ENCODE measurements around the gene ARMH4. TPM values are rescaled to one million over a fixed set of nuclear protein-coding genes. Genes with fewer than 3 reads are reported as not detected.

ARMH4 gene
- total and polyA plus RNA-seq, 12 donors = 1.1 to 23.2 (median 9.0) TPM

DNA sequence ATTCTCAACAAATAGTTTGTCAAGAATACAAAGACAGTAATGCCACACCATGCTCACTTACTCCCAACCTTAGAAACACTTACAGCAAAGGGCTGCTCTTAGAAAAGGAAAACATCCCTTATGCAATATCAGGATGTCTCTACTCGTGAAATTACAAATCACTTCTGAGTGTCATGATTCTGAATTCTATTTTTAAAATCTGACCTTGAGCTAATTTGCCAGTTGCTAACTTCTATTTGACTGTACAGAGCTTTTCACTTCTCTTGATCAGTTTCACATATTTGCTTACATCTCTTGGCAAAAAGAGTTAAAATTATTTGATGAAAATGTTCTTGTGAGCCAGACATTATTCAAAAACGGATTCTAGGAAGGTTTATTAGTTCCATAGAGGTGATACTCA is 149.4 kb downstream of the ARMH4 start:
- TF ChIP-seq, protein P1, sequence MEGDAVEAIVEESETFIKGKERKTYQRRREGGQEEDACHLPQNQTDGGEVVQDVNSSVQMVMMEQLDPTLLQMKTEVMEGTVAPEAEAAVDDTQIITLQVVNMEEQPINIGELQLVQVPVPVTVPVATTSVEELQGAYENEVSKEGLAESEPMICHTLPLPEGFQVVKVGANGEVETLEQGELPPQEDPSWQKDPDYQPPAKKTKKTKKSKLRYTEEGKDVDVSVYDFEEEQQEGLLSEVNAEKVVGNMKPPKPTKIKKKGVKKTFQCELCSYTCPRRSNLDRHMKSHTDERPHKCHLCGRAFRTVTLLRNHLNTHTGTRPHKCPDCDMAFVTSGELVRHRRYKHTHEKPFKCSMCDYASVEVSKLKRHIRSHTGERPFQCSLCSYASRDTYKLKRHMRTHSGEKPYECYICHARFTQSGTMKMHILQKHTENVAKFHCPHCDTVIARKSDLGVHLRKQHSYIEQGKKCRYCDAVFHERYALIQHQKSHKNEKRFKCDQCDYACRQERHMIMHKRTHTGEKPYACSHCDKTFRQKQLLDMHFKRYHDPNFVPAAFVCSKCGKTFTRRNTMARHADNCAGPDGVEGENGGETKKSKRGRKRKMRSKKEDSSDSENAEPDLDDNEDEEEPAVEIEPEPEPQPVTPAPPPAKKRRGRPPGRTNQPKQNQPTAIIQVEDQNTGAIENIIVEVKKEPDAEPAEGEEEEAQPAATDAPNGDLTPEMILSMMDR (IDR thresholded peaks at IDR 0.05) = no peak
- no peak for TF ChIP-seq POLR2A (IDR thresholded peaks at IDR 0.05)
- no peak for DNase-seq
- H3K27ac ChIP-seq = no peak overlapping the region
- no peak overlapping the region for H3K4me3 ChIP-seq
- H3K9me3 ChIP-seq (replicated peaks in 1 of 3) = no peaks in the 10 kb centered on the region
- H3K36me3 ChIP-seq (replicated peaks in 1 of 2) = no peaks in the 10 kb centered on the region
- intact Hi-C loops (cut with DNase I) = no loop called here
- H3K4me1 ChIP-seq (replicated peaks in 1 of 2) = peaks cover 0 to 5% of the 10 kb centered on the region in 2 donors
- 28 to 38% (median 37%) methylated on average over 2 of the region's 2 CpGs for WGBS, 4 donors
- H3K27me3 ChIP-seq = no peaks in the 10 kb centered on the region

DNA sequence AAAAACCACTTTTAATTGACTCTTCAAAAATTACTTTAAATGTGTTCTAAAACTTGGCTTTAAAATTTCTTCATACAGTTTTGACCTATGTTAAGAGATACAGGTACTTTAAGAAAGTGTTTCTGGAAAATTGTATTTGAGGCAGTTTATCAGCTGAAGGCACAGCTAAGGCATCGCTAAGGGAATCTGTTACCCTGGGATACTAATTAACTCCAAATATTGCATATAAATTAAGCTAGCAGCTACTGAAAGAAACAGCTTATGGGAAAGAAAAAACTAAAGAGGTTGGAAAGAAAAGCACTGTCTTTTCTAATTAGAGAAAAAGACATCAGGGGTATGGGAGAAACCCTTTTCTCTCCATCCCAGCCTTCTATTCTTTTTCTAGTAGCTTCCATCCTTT is 152.0 kb downstream of the ARMH4 start:
- intact Hi-C loops (cut with DNase I) = no loop called here
- no peak for TF ChIP-seq POLR2A (IDR thresholded peaks at IDR 0.05)
- TF ChIP-seq, protein P1 (IDR thresholded peaks at IDR 0.05) = no peak
- Histone ChIP-seq H3K9me3 (replicated peaks in 1 of 3) (no peaks in the 10 kb centered on the region), H3K36me3 (replicated peaks in 1 of 2) (no peaks in the 10 kb centered on the region), H3K27me3 (no peaks in the 10 kb centered on the region), H3K4me1 (replicated peaks in 1 of 2) (peaks cover 0 to 5% of the 10 kb centered on the region in 2 donors), H3K27ac (no peak overlapping the region), H3K4me3 (no peak overlapping the region)
- WGBS, 4 donors = 89 to 93% (median 91%) methylated on average over 1 of the region's 1 CpG
- no peak for DNase-seq

DNA sequence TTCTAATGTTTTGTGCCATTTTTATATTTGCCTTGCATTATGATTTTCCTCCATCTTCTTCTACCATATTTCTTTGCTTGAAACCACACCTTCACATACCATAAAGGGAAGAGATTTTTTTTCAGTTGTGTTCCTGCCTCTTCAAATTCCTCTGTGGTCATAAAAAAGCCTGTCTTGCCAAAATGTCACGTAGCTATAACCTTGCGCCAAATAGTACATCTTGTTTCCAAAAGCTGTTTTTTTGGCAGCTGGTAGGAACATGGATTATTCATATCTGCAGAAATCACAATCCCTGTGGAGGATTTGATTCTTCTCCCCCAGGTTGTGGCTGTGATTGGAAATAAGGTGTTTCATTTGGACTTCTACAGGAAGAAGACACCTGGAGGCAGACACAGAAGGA is 152.5 kb downstream of the ARMH4 start:
- Histone ChIP-seq H3K27me3 (no peaks in the 10 kb centered on the region), H3K9me3 (replicated peaks in 1 of 3) (no peaks in the 10 kb centered on the region), H3K4me1 (replicated peaks in 1 of 2) (peaks cover 0 to 5% of the 10 kb centered on the region in 2 donors), H3K36me3 (replicated peaks in 1 of 2) (no peaks in the 10 kb centered on the region), H3K27ac (no peak overlapping the region), H3K4me3 (no peak overlapping the region)
- no peak for DNase-seq
- WGBS, 4 donors = 77 to 90% (median 81%) methylated on average over 2 of the region's 2 CpGs
- TF ChIP-seq, protein P1 (IDR thresholded peaks at IDR 0.05) = no peak
- TF ChIP-seq POLR2A (IDR thresholded peaks at IDR 0.05) = no peak
- intact Hi-C loops (cut with DNase I) = no loop called here

DNA sequence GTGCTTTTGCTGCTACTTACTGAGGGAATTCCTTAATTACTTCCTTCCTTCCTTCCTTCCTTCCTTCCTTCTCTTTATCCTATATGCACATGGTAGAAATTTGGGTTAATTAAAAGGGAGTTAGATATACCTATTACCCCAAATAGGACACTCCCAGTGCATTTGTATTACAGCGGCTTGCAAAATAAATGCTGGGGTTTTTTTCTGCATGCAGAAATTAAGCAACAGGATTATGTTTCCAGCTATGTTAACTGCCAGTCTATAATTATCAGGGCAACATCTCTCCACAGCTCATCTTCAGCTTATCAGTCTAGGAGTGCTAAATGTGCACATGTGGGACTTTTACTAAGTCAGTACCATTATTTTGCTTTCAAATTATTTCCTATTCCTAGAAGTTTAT is 153.2 kb downstream of the ARMH4 start:
- no peaks in the 10 kb centered on the region for H3K9me3 ChIP-seq (replicated peaks in 1 of 3)
- no peak overlapping the region for H3K27ac ChIP-seq
- intact Hi-C loops (cut with DNase I) = no loop called here
- H3K4me1 ChIP-seq (replicated peaks in 1 of 2) = peaks cover 0 to 5% of the 10 kb centered on the region in 2 donors
- no peaks in the 10 kb centered on the region for H3K36me3 ChIP-seq (replicated peaks in 1 of 2)
- no peak overlapping the region for H3K4me3 ChIP-seq
- TF ChIP-seq POLR2A (IDR thresholded peaks at IDR 0.05) = no peak
- TF ChIP-seq, protein P1 (IDR thresholded peaks at IDR 0.05) = no peak
- H3K27me3 ChIP-seq = no peaks in the 10 kb centered on the region
- 60 to 100% (median 92%) methylated on average over 1 of the region's 1 CpG for WGBS, 4 donors
- DNase-seq = no peak
